GM12872 (cell line): ENCODE data around the gene UNC5C.

Experiments used
- CTCF ChIP-seq: IDR thresholded peaks from 3 replicates; pipeline ENCODE4 v1.5.1; 2011; ENCODE audit warnings: low read depth, mild to moderate bottlenecking, low read length, moderate library complexity; ENCODE audit not compliant: insufficient read depth

The UNC5C gene

GRCh38 chr4:95155759-95156451 is 392.9 kb downstream of the UNC5C start:
- peak; percentile 48 for TF ChIP-seq CTCF

- no peak for TF ChIP-seq CTCF
These were observed 395.6 kb downstream of the UNC5C start for GRCh38 chr4:95153182-95153581.

- TF ChIP-seq CTCF: no peak
These were observed 397.5 kb downstream of the UNC5C start for GRCh38 chr4:95151255-95151654.

GRCh38 chr4:95142932-95143331 is 405.8 kb downstream of the UNC5C start:
- TF ChIP-seq CTCF: no peak

GRCh38 chr4:95141361-95141760 is 407.4 kb downstream of the UNC5C start:
- no peak for TF ChIP-seq CTCF

GRCh38 chr4:95129821-95130311 is 418.9 kb downstream of the UNC5C start:
- no peak for TF ChIP-seq CTCF

- no peak for TF ChIP-seq CTCF
These were observed 419.7 kb downstream of the UNC5C start for GRCh38 chr4:95129031-95129430.
